LNCaP clone FGC (cell line): Measurements from ENCODE around the gene PITPNC1.

Experiments
- DNase-seq: peaks from one replicate; pipeline ENCODE4 v3.0.0-alpha.2; 2011; ENCODE audit warnings: low read depth
- H3K4me3 ChIP-seq: 2 replicates; pipeline ENCODE4 v1.5.1; 2011; ENCODE audit warnings: mild to moderate bottlenecking, low read depth, low read length, control low read depth
- CTCF ChIP-seq: IDR thresholded peaks from 2 replicates; pipeline ENCODE4 v1.5.1; 2012; ENCODE audit warnings: mild to moderate bottlenecking; ENCODE audit not compliant: control insufficient read depth, insufficient read depth; ENCODE audit errors: extremely low read depth

PITPNC1 gene

GRCh38 chr17:67528751-67529436 is 151.8 kb downstream of the PITPNC1 start:
- no peak for TF ChIP-seq CTCF
- H3K4me3 ChIP-seq: no peak overlapping the region
- DNase-seq: no peak

GRCh38 chr17:67531291-67531690 is 154.2 kb downstream of the PITPNC1 start:
- H3K4me3 ChIP-seq: no peak overlapping the region
- no peak for DNase-seq
- no peak for TF ChIP-seq CTCF

GRCh38 chr17:67532326-67532871 is 155.3 kb downstream of the PITPNC1 start:
- H3K4me3 ChIP-seq: no peak overlapping the region
- no peak for TF ChIP-seq CTCF
- no peak for DNase-seq

GRCh38 chr17:67534941-67535340 is 157.9 kb downstream of the PITPNC1 start:
- DNase-seq: no peak
- no peak for TF ChIP-seq CTCF
- no peak overlapping the region for H3K4me3 ChIP-seq

GRCh38 chr17:67542219-67543114 is 165.4 kb downstream of the PITPNC1 start:
- DNase-seq: no peak
- H3K4me3 ChIP-seq: no peak overlapping the region
- TF ChIP-seq CTCF: no peak

- no peak for DNase-seq
- H3K4me3 ChIP-seq: no peak overlapping the region
- no peak for TF ChIP-seq CTCF
These were observed 167.4 kb downstream of the PITPNC1 start for GRCh38 chr17:67544364-67544955.
